ENCODE results near the gene COTL1. TPM values are rescaled to one million over a fixed set of nuclear protein-coding genes. Genes with fewer than 3 reads are reported as not detected.
"Not testable (repeated sequence)": the region's sequence is repeated elsewhere in the genome, so short reads cannot be mapped to it uniquely, and the experiment has no call there.

COTL1 gene
- total RNA-seq, 4 donors from 2014 or later = 2.8 to 8.7 (median 6.2) TPM

GRCh38 chr16:84529607-84530006, 88.3 kb downstream of the COTL1 start:
- no peak overlapping the region for H3K27ac ChIP-seq
- ATAC-seq (no peak), DNase-seq (no peak)
- in situ Hi-C loops (cut with MboI; ENCODE audit: low sequenced_read_pairs in 4 of 4) (no loop called here), intact Hi-C loops (cut with DNase I; ENCODE audit: low total_unique reads) (no loop called here)
- H3K27me3 ChIP-seq = peaks cover 0 to 9% (median 0%) of the 10 kb centered on the region in 3 donors
- peaks cover 19 to 26% of the 10 kb centered on the region in 2 donors for H3K4me1 ChIP-seq
- H3K36me3 ChIP-seq = no peaks in the 10 kb centered on the region
- H3K9me3 ChIP-seq = no peaks in the 10 kb centered on the region
- TF ChIP-seq POLR2A (IDR thresholded peaks at IDR 0.05) (no peak), CTCF (IDR thresholded peaks at IDR 0.05 in 4 of 5, conservative IDR thresholded peaks at IDR 0.05 in 1 of 5) (no peak)
- H3K4me3 ChIP-seq = no peak overlapping the region

- intact Hi-C loops (cut with DNase I; ENCODE audit: low total_unique reads) = no loop called here
- no peaks in the 10 kb centered on the region for H3K9me3 ChIP-seq
- no peak for ATAC-seq
- TF ChIP-seq CTCF (IDR thresholded peaks at IDR 0.05 in 4 of 5, conservative IDR thresholded peaks at IDR 0.05 in 1 of 5) (no peak), POLR2A (IDR thresholded peaks at IDR 0.05) (no peak)
- no peaks in the 10 kb centered on the region for H3K36me3 ChIP-seq
- peak overlapping the region in 3 of 4 donors; percentile 62 to 72 (median 70) for H3K27ac ChIP-seq
- H3K27me3 ChIP-seq = peaks cover 0 to 19% (median 0%) of the 10 kb centered on the region in 3 donors
- no peak overlapping the region for H3K4me3 ChIP-seq
- peaks cover 19 to 26% of the 10 kb centered on the region in 2 donors for H3K4me1 ChIP-seq
- in situ Hi-C loops (cut with MboI; ENCODE audit: low sequenced_read_pairs in 4 of 4) = no loop called here
- no peak for DNase-seq
Measured at GRCh38 chr16:84528322-84528721, 89.6 kb downstream of the COTL1 start.

- in situ Hi-C loops (cut with MboI; ENCODE audit: low sequenced_read_pairs in 4 of 4) (no loop called here), intact Hi-C loops (cut with DNase I; ENCODE audit: low total_unique reads) (no loop called here)
- H3K36me3 ChIP-seq = no peaks in the 10 kb centered on the region
- DNase-seq (no peak), ATAC-seq (no peak)
- H3K27me3 ChIP-seq = peaks cover 0 to 19% (median 0%) of the 10 kb centered on the region in 3 donors
- H3K4me1 ChIP-seq = peaks cover 19 to 25% of the 10 kb centered on the region in 2 donors
- peak overlapping the region; percentile 62 to 73 (median 71) for H3K27ac ChIP-seq
- H3K9me3 ChIP-seq = no peaks in the 10 kb centered on the region
- no peak overlapping the region for H3K4me3 ChIP-seq
- TF ChIP-seq POLR2A (IDR thresholded peaks at IDR 0.05) (no peak), CTCF (IDR thresholded peaks at IDR 0.05 in 4 of 5, conservative IDR thresholded peaks at IDR 0.05 in 1 of 5) (no peak)
Measured at GRCh38 chr16:84527532-84528269, 90.2 kb downstream of the COTL1 start.

GRCh38 chr16:84526794-84527531, 90.9 kb downstream of the COTL1 start:
- ATAC-seq (peak; percentile 52 to 59), DNase-seq (peak in 1 of 2 donors; percentile 33)
- in situ Hi-C loops (cut with MboI; ENCODE audit: low sequenced_read_pairs in 4 of 4) = no loop called here
- Histone ChIP-seq H3K36me3 (no peaks in the 10 kb centered on the region), H3K27me3 (peaks cover 0 to 19% (median 0%) of the 10 kb centered on the region in 3 donors), H3K9me3 (no peaks in the 10 kb centered on the region), H3K4me3 (peak overlapping the region in 1 of 4 donors; percentile 13), H3K27ac (peak overlapping the region; percentile 62 to 73 (median 71)), H3K4me1 (peaks cover 17 to 18% of the 10 kb centered on the region in 2 donors)
- intact Hi-C loops (cut with DNase I; ENCODE audit: low total_unique reads) = no loop called here
- TF ChIP-seq POLR2A (IDR thresholded peaks at IDR 0.05) = peak in 1 of 2 donors; percentile 20
- TF ChIP-seq CTCF (IDR thresholded peaks at IDR 0.05 in 4 of 5, conservative IDR thresholded peaks at IDR 0.05 in 1 of 5) = no peak

- H3K36me3 ChIP-seq; DNase-seq; intact Hi-C loops (cut with DNase I; ENCODE audit: low total_unique reads); ATAC-seq; H3K9me3 ChIP-seq; H3K27ac ChIP-seq; H3K4me3 ChIP-seq: not testable (repeated sequence)
- H3K27me3 ChIP-seq = peaks cover 0 to 22% (median 0%) of the 10 kb centered on the region in 3 donors
- in situ Hi-C loops (cut with MboI; ENCODE audit: low sequenced_read_pairs in 4 of 4) = loop anchor here in 2 of 4 donors (25.0 kb wide), 2 partner anchors 437 to 462 kb away; no protein-coding TSS in a partner anchor
- peaks cover 12 to 13% of the 10 kb centered on the region in 2 donors for H3K4me1 ChIP-seq
Measured at GRCh38 chr16:84524941-84525581, 92.8 kb downstream of the COTL1 start.
